GM19025 (cell line): Measurements from ENCODE around the gene ZNF518A.
A peak's percentile ranks its signal among the peaks of the same experiment; 100 is the strongest.
"Not testable (repeated sequence)": the region's sequence is repeated elsewhere in the genome, so short reads cannot be mapped to it uniquely, and the experiment has no call there.

Experiments used
- ATAC-seq: cut with Tn5 transposase; IDR thresholded peaks from one replicate; pipeline ENCODE4 v1.9.1; 2021; ENCODE audit warnings: mild to moderate bottlenecking, low read depth, moderate library complexity; ENCODE audit not compliant: unreplicated experiment

ZNF518A gene

DNA sequence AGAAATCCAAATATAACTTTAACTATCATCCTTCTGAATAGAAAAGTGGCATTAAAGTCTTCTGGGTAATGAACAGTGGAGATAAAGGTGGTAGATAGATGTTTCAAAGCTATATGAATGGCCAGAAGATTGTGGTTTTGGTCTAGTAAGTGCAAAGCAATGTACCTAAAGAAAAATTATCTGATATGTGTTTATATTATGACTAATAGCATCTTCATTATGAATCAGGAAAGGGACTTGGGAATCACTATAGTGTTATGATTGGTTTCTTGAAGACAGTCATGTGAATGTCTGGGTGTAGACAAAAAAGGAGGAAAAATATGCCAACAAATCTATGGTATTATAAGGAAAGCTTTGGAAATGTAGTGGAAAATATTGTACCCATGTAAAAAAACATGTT is 3.0 kb downstream of the ZNF518A start:
- ATAC-seq = no peak

- no peak for ATAC-seq
Observed at GRCh38 chr10:96136810-96137209, 6.7 kb downstream of the ZNF518A start.

DNA sequence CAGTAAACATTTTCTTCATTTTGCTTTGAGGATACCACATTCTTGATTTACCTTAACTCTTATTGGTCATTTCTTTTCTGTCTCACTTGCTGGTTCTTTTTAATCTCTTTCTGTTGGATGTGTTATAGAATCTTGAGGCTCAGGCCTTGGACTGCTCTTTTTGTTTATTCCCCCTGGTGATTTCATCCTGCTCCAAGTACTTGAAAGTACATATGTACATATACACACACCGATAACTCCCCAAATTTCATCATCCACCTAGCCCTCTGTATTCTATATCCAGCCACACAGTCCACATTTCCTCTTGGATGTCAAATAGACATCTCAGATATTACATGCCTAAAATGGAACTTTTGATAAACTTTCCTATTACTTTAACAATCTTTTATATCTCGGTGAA is 7.5 kb downstream of the ZNF518A start:
- ATAC-seq = no peak

- ATAC-seq = peak; percentile 98
Observed at GRCh38 chr10:96138102-96138501, 8.0 kb downstream of the ZNF518A start.

GRCh38 chr10:96152437-96152836 is 22.3 kb downstream of the ZNF518A start:
- ATAC-seq = no peak

- ATAC-seq = no peak
Observed at GRCh38 chr10:96153070-96153469, 23.0 kb downstream of the ZNF518A start.

GRCh38 chr10:96165726-96166125 is 35.6 kb downstream of the ZNF518A start:
- no peak for ATAC-seq

- ATAC-seq = no peak
Observed at GRCh38 chr10:96168546-96168945, 38.4 kb downstream of the ZNF518A start.

DNA sequence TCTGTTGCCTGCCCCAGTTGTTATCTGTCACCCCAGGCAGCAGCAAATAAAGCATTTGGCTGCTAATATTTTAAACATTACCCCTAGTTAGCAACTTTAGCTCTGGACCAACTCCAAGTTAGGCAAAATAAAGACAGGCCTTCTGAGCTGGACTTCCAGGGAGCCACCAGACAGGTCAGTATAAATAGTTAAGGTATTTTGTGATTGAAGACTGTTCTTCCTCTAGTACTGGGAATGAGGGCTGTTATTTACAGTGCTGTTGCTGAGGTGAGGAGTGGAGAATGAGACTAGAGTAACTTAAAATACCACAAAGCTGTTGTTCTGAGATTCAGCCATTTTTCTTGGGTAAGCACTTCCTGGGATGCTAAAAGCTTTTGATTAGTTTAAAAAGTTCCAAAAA is 40.1 kb downstream of the ZNF518A start:
- no peak for ATAC-seq

- no peak for ATAC-seq
Observed at GRCh38 chr10:96172666-96173065, 42.6 kb downstream of the ZNF518A start.

DNA sequence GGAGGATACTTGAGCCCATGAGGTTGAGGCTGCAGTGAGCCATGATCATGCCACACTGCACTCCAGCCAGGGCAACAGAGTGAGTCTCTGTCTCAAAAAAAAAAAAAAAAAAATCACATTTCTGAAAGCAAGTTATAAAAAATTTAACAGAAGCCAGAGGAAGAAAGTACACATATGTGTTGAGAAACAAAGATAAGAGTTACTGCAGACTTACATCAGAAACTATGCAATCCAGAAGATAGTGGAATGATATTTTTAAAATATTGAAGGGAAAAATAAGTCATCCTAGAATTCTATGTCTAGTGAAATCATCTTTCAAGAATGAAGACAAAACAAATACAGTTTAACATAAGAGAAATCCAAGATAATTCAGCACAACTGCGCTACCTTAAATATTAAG is 46.9 kb downstream of the ZNF518A start:
- no peak for ATAC-seq

DNA sequence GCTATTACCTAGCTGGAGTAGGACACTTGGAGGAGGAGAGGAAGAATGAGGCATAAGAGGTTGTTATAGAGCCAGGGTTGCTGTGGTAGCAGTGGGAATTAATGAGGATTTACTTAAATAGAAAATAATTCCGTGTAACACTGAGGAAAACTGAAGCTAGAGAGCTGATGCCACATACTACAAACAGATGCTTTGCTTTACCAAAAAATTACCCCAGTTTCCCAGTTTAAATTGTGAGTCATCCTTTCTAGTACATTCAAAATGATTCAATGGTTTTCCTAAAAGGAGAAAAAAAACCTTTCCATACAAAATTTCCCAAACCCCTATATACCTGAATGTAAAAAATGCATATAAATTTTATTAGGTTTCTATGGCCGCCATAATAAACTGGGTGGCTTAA is 58.3 kb downstream of the ZNF518A start:
- no peak for ATAC-seq

DNA sequence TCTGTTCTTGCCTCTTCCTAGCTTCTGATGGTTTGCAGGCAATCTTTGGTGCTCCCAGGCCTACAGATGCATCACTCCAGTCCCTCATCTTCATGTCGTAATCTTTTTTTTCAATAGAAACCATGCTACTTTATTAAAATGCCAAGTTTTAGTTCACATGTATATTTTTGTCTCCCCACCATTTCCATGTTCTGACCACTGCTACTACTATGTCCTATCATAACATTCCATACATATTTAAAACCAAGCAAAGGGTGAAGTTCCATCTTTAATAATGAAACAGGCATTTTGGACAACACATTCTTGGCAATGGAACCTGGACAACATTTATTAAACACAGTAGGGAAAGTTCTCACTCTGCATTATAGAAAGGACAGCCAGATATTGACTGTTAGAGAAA is 58.8 kb downstream of the ZNF518A start:
- no peak for ATAC-seq

DNA sequence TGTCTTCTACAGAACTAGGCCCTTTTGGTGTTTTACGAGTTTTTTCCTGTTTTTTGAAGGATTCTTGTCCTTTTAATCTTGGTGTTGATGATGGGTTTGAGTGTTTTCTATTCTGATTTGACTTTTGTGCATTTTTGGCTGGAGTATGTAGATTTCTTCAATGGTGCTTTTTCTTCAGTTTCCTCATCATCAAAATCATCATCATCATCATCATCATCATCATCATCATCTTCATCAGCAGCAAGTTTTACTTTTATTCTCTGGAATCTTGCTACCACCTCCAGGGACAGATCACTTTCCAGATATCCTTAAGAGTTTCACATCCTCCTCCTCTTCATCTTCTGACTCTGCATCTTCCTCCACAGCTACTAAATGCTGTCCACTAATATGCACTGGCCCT is 59.4 kb downstream of the ZNF518A start:
- ATAC-seq = not testable (repeated sequence)

DNA sequence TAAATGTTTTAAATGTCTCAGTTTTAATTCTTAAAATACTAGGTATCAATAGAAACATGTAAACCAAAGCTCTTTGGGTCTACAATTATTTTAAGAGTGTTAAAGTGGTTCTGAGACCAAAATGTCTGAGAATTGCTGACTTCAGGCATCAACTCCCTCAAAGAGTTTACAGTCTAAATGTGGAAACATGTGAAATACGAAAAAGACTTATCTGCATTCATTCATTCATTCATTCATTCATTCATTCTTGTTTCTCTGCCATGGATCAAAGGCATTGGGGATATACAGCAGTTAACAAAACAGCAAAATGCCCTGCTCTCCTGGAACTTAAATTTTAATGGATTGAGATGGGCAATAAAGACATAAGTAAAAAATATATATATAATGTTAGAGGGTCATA is 71.4 kb downstream of the ZNF518A start:
- ATAC-seq = no peak

GRCh38 chr10:96205580-96205979 is 75.5 kb downstream of the ZNF518A start:
- ATAC-seq = no peak

DNA sequence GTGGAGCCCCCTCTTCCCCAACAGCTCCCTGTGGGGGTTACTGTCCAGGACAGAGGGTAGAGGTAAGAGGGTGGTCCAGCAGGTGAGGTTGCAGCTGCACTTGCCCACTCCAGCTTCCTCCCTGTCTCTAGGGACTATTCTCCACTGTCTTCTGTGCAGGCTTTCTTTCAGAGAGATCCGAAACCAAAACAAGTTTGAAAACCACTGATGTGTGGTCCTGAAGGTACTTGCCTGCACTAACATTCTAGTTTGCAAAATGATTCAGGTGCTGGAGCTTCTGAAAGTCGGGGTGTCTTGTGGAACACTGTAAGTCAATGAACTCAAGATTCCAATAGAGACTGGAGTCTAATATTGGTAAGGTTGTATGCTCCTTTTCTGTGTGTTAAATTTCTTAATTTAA is 78.2 kb downstream of the ZNF518A start:
- peak; percentile 59 for ATAC-seq

DNA sequence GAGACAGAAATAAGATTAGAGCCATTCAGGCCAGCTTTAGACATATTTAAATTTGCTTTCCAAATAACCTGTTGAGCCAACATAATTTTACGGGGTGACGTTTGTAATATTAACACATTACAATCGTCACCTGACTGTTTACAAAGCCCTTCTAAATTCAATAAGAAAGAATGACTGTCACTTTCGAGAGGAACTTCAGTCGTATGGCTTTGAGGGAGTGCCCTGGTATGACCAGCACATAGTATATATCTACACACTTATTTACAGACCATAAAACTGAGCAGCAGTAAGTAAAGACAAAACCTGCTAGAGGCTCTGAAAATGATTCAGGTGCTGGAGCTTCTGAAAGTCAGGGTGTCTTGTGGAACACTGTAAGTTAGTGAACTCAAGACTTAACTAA is 78.8 kb downstream of the ZNF518A start:
- no peak for ATAC-seq

DNA sequence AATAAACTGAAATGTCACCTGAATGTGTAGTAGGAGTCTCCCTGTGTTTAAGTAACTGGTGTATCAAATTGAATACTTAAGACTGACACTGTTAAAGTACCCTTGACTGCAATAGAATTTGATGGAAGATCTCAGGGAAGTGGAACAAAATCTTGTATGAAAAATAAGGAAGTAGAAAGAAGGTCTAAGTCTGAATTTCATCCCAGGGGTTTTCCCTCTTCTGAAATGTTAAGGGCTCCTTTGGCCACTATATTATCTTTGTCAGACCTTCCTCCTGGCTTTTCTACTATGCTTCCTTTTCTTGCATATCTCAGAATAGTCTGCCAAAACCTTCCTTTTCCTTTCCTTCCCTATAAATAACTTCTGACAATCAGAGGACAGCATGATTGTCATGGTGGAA is 81.7 kb downstream of the ZNF518A start:
- no peak for ATAC-seq

DNA sequence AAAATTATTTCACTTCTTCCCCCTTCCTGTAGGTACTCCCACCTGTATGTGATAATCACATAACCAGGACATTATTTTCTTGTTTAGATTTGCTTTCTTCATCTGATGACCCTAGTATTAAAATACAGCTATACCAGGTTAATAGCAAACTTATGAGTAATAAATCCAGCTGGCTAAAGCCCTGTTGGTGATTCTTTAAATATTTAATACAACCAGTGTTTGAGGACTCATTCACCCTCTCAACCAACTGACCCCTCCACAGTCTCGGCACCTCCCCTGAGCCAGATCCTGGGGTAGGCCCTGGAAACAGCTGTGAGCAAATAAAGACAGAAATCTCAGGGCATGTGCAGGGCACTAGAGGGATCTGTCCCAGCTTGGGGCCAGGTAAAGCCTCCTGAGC is 82.8 kb downstream of the ZNF518A start:
- no peak for ATAC-seq
